Measurements from ENCODE around the gene KRT82.
A peak's percentile ranks its signal among the peaks of the same experiment; 100 is the strongest.
"Not testable (repeated sequence)": the region's sequence is repeated elsewhere in the genome, so short reads cannot be mapped to it uniquely, and the experiment has no call there.

Gene KRT82

DNA sequence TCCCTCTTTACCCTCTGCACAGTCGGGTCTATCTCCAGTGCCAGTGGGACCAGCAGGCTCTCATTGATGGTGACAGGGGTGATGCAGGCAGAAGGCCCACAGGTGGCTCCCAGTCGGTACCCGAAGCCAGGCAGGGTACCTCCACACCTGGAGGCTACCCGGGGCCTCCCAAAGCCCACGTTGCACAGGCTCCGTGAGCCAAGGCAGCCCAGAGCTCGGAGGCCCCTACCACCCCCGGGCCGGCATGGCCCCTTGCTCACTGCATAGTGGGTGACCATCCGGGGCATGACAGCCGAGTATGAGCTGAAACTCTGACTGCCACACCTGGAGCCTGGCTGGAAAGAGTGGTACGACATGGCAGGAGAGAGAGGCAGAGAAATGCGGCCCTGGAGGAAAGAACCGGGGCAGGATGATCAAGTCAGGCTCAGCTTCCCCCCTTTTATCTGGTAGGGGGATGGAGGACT, at the start of gene KRT82:
Gene KRT82, minus strand, starts transcription at position 414 of the 464 bp plus-strand sequence. Its CDS starts 58 bp downstream, at position 356.
- DNase-seq (ENCODE audit: low read depth): no peak

DNA sequence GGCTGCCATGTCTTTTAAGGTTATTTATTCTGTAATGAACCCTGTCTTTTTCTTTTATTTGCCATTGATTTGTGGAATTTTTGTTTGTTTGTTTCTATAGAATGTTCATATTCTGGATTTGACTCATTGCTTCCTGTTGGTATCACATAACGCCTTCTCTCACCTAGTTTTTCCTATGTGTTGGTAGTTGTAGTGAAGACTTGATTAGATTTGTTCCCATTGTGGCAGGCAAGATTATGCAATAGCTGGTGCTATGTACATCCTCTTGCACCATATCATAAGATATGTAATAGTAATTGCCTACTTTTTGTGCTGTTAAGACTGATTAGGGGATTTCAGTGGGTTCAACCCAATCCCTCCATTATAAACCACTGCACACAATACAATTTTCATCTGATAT, 49.7 kb upstream of the KRT82 start:
- DNase-seq (ENCODE audit: low read depth): no peak

DNA sequence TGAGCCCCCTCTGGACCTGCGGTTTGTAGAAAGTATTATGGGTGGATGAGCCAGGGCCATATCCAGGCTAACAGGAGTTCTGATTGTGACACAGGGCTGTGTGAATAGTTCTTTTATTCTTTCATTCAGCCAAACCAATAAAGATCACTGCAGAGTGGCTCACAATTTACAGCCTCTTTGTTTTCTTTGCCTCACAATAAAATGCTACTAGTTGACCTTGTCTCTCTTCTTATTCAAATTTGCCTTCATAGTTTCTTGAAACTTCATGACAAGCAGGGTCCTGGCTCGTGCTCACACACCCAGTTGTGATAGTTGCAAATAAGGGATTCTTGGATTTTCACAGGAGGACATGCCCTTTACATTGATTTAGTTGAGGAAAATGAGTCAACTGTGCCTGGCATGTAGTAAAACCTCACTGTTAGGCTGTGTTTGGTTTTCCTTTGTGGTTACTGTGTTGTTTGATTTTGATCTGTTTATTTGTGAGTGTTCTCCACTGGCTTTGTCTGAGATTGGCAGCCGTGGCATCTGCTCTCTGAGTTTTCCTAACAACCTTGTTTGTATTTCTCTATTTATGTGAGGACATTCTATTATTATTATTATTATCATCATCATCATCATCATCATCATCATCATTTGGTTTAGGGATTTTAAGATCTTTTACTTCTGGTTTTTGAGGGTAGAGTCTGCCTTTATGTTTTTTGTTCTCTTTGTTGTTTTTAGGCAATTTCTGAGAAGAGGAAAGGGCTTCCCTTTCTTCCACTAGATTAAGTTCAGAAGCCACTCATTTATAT, 48.5 kb upstream of the KRT82 start:
- DNase-seq (ENCODE audit: low read depth): no peak

DNA sequence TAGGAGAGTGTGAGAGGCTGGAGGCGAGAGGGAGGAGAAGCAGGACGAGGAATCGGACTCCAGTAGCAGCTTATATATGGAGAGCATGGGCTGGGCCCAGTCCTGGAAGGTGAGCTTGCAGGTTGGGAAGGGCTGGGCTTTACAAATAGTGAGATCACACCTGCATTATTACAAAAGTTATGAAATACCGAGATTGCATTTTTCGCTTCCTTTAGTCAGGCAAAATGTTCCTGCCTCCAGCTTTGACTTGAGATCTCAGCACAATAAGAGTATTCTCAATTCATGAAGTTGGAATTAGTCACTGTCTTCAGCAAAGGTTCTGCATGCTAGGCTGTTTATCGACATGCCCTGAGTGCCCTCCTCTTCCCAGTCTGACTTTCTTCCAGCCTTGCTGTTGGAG, 46.0 kb upstream of the KRT82 start, which contains the start of gene KRT6B:
Gene KRT6B, minus strand, starts transcription at position 46 of the 400 bp plus-strand sequence. CDS start 68 bp downstream, outside the sequence.
- no peak for DNase-seq (ENCODE audit: low read depth)

DNA sequence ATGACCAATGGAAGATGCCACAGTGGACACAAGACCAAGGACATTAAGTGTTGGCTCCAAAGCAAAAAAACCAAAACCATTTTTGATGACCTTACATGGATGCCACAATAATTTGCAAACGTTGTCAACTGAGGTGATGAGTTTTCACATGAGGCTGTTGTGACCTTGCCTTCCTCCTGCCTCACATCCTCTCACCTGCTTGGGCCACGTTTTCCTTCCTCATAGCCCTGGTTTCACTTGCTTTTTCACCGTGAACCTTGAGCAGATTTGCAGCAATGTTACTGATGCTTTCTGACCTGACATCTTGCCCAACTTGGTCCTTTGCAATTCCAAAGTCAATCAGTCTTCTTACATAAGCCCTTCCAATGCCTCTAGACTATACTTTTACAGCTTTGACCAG, 42.1 kb upstream of the KRT82 start:
- no peak for DNase-seq (ENCODE audit: low read depth)

DNA sequence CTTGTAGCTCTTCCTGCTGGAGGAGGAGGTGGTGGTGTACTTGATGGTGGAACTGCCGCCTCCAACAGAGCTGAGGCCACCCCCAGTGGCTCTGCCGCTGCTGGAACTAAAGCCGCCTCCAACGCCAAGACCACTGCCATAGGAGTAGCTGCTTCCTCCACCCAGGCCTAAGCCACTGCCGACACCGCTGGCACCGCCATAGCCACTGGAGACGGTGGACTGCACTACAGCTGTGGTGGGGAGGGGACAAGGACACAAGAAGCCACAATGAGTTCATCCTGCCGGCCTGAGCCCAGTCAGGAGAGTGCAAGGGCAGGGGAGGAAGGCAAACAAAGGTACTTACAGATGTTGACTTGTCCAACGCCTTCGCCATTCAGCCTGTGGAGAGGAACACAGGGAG, 41.1 kb upstream of the KRT82 start:
- not testable (repeated sequence) for DNase-seq (ENCODE audit: low read depth)

DNA sequence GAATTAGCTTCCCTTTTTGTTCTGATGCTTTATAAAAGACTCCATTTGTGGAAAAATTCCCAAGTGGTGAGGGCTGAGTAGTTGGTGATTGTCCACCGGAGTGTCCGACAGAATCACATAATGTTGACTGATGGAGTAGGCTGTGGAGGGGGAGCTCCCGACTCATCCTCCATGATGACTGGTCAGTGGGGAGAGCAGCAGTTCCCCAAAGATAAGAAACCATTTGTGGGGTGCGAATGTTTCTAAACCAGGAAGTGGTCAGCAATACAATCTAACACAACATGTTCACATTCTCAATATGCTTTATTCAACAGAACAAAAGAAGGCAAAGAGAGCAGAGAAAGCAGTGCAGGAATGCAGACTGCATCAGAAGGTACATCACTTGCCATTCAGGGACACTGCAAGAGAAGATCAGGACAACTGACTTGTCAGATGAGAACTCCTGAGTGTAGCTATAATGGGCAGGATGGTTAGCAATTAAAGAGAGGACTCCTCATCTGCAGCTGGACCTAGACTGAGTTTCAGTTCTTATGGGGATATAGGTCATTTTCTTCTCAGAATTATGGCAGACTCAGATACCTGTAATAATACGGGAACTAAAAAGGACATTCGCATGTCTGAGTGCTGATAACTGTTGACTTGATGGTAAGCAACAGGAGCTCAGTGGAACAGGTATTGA, 40.4 kb upstream of the KRT82 start:
- peak; percentile 15 for DNase-seq (ENCODE audit: low read depth)

DNA sequence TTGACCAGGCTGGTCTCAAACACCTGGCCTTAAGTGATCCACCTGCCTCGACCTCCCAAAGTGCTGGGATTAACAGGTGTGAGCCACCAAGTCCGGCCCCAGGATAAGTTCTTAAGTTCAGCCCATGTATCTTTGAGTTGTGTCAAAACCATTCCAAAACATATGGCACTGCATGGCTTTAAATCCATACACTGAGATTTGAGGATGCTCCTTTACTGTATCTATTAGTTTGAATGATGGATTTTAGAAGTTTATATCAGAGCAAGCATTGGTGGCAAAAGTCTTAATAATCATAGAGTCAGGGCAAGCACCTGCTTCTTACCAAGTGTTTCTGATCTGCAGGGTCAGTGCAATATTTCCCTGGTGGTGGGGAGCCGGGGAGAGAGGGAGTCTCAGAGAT, 39.7 kb upstream of the KRT82 start:
- DNase-seq (ENCODE audit: low read depth): no peak

DNA sequence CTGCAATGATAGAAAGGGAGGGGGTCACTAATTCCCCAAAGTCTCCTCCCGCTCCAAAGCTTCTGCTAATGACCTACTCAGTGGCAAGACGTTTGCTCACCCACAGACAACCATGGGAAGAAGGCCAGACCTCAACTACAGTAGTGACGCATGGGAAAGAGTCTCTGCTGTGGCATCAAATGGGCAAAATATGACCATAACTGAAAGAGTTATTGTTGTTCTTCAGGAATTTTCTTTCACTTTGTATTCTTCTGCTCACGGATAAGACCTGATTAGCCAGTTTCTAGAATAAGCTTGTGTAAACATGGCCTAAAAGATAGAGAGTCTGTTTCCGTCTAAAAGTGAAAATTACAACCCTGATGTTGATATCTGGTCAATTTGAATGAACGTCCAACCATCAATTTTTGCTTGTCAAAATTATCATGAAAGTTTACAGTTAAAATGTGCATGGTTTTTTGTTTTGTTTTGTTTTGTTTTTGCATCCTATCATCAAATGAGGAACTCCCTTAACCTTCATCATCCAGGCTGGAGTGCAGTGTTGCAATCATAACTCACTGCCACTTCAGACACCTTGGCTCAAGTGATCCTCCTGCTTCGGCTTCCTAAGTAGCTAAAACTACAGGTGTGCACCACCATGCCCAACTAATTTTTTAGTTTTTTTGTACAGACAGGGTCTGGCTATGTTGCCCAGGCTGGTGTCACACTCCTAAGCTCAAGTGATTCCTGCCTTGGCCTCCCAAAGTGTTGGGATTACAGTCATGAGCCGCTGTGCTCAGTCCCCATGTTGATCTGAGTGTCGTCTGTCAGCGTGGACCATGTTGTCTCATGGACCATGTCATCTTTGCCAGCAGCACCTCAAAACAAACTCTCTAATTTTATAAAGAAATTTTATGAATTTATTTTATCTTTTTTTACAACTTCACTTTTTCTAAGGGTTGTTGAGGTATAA, 38.8 kb upstream of the KRT82 start:
- no peak for DNase-seq (ENCODE audit: low read depth)

DNA sequence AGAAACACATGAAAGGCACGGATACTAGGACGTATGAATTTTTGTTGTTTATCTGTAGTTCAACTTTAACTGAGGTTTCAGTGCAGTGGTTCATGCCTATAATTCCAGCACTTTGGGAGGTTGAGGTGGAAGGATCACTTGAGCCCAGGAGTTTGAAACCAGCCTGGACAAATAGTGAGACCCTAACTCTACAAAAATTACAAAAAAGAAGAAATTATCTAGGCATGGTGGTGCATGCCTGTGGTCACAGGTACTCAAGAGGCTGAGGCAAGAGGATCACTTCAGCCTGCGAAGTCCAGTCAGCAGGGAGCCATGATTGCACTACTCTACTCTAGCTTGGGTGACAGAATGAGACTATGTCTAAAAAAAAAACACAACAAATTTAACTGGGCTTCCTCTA, 37.8 kb upstream of the KRT82 start:
- DNase-seq (ENCODE audit: low read depth): no peak

DNA sequence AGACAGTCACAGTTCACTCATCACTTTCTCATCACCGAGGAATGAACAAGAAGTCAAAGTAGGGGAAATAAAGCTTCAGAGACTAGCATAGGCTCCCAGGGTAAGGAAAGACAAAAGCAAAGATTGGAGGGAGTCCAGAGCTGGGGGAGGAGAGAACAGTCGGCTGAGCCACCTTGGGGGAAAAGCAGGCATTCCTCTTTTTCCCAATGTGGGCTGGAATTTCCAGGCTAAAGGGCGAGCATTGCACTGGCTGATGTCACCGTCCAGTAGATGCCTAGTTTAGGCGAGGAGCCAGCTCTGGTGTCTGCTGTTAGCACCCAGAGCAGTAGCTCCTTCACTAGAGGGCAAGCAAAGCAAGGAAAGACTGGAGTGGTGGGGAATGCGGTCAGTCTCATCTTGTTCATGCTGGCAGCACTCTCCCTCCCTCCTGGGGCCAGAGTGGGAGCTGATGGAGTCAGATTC, 36.5 kb upstream of the KRT82 start:
- no peak for DNase-seq (ENCODE audit: low read depth)

DNA sequence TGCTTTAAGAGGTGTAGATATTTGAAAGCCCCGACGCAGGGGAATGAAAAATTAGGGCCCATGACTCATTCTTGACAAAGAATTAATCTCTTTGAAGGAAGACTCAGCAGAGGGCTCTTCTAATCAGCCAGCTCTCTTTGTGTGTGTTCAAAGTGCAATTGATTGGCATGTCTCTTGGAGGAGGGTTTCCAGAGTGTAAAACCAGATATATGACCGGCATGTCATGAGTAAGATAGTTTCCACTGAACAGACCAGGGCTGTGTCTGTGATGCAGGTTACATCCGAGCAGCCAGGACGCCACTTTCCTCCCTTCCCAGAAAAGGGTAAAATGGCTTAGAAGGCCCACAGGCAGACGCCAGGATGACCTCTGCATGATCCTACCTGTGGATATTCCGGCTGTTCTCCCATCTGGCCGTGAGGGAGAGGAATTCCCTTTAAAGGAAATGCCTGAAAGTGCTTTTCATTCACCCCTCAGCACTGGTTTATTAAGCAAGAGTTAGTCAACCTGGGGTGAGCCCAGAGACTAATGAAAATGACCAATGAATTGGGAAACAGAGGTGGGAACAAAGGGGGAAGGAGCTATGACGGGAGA, 35.3 kb upstream of the KRT82 start:
- DNase-seq (ENCODE audit: low read depth): no peak

DNA sequence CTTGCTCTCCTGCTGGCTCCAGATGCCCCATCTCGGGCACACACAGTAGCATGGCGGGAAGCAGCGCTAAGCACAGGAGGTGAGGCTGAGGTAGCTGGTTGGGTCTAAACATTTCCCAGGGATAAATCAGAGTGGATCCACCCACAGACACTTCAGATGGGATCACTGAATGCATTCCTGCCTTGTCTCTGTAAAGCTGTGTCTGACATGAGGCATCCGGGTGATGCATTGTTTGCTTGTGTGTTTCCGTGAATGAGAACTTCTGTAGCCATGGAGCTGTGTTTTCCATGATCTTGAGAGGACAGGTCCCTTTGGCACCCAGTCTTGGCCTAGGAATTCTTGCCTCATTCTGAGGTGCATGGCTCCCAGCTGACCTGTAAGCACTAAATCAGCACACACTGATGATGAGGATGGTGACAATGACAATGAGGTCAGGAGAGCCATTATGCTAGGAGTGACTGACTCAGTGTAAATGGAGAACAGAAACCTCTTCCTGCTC, 34.7 kb upstream of the KRT82 start:
- no peak for DNase-seq (ENCODE audit: low read depth)

DNA sequence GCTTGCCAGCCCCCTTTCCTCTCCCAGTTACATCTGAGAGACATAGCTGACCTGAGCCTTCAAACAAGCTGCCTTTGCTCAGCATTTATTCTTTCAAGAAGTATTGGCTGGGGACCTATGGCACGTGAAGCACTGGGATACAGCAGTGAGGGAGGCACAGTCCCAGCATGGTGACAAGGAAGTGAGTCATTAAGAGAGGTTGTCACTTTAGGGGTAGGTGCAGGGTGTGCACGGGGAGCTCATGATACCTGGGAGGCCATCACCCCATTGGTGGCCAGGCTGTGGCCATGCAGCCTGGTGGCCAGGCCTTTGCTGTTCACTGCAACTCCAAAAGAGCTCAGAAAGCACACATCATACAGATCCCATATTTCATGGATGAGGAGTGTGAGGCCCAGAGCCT, 33.7 kb upstream of the KRT82 start:
- DNase-seq (ENCODE audit: low read depth): no peak

DNA sequence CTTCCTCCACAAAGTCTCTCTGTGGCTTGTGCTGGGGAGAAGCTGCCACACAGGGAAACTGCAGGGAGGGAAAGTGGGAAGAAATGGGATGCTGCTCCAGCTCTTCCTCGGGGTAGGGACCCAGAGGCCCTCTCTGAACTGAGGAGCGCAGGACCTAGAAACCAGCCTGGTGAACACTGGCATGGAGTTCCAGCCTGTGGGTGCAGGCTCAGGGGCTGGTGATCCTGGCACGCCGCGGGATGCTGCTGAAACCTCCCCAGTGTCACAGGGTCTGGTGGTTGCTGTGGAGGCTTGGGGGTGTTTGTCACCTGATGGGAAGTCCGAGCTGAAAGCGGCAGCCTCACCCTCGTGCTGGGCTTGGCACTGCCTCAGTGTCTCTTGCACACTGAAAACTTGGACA, 33.3 kb upstream of the KRT82 start:
- no peak for DNase-seq (ENCODE audit: low read depth)

DNA sequence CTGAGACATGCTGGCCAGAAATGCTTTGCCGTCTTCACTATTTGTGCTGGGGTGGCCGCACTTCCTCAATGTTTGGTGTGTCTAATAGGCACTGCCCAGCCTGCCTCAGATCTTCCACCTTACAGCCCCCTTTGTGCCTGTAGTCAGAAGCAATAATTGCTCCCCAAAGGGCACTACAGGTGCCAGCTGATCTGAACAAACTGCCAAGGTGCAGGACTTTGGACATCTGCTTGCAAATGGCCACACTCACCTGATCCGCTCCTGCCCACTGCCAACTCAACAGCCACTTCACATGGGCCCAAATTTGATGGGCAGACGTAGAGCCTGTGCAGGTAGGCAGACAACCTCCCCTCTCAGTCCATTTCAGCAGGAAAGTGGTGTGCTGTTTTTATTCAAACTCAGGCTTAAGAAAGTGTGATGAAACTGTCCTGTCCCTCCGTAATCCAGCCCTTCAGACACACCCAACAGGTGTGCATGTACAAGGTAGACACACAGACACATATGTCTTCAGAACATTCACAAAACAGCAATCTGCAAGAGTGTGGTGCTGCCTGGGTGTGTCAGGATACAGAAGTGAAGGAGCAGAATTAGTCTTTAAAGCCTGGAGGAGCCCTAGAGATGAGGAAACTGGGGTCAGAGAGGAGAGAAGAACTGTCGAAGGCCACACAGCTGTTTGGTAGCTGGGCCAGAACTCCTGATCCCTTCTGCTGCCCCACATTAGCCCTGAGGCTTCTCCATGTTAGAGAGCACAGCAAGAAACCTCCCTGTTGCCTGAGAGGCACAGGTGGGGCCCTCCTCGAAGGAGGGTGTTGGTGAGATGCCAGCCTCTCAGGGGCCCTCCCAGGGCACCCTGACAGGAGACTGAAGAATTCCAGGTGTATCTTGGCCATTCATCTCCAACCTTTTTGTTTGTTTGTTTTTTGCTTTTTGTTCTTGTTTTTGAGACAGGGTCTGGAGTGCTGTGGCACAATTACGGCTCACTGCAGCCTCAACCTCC, 32.5 kb upstream of the KRT82 start:
- DNase-seq (ENCODE audit: low read depth): no peak

DNA sequence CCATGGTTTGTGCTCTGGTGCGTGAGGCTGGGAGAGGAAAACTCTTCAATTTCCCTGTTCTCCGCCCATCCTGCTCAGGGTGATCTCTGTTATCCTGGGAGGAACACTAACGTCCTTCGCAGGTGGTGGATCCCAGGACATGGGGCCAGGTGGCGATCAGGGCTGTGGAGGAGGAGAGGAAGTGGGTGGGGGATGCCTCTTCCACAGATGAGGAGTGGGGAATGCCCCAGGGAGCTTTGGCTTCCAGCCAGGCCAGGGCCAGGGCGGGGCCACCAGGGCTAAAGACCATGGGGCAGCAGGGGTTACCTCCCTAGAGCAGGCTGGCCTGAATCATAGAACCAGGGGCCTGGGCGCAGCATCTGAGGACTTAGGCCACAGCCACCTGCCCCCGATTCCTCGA, 31.4 kb upstream of the KRT82 start:
- no peak for DNase-seq (ENCODE audit: low read depth)

DNA sequence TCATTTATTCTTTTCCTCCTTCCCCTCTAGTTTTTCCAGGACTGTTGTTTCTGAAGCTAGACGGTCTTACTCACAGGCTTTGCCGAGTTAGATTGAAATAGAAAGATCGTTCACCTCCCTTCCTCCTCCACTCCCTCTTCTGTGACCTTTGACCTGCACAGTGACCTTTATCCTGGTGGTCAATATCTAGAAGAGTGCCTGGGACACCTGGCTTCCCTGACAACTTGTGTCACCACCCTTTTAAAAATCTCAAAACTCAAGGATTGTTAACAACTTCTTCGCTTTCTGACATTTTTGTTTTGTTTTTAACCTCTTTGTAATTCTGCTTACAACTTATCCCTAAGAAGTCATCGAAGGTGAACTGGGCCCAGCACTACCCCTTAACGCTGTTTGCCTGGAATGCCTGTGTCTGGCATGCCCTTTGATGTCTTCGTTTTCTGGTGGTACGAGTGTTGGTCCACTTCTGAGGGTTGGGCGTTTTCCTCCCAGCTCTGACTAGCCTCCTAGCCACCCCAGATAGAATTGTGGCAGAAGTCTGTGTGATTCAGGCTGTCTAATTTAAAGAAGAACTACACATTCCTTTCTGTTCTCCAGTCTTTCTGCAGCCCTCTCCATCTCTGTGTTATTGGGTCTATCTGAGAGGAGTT, 30.8 kb upstream of the KRT82 start:
- no peak for DNase-seq (ENCODE audit: low read depth)

DNA sequence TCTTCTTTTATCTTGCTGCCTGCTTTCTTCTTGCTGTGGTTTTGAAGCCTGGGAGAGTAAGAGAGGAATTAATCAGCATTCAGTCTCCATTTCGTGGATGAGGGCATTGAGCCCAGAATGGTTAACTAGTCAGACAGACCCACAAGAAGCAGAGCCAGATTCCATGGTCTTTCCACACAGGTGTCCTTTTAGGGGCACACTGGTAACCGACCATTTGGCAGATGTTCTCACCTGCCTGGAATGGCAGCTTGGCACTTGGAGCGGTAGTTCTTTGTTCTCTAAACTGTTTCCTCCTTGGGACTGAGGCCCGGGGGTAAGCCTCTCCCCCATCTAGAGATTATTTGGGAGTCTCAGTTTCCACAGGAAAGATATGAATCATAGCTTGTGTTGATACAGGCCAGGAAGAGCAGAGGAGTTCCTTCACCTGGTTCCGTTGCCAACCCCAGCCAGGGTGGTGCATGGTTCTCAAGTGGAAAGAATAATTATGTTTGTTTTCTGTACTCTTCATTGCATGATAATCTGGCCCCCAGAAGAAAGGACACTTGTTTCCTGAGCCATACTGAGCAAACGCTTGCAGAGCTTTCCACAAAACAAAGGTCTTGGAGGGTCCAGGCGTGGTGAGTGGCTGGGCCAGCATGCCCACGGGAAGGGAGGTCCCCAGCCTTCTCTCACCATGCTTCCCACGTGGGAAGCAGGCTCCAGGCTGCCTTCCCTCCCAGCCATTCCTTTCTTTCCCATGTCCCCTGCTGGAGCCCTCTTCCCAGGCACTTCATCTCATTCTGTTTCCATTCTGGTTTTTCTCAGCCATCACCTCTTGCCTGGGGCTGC, 30.1 kb upstream of the KRT82 start:
- no peak for DNase-seq (ENCODE audit: low read depth)

All from CMK (cell line).